ENCODE measurements around the gene MST1. TPM values are rescaled to one million over a fixed set of nuclear protein-coding genes. Genes with fewer than 3 reads are reported as not detected.

The MST1 gene
- total RNA-seq, 1 donor from 2014 or later, result 12.4 TPM

- TF ChIP-seq, protein P1, sequence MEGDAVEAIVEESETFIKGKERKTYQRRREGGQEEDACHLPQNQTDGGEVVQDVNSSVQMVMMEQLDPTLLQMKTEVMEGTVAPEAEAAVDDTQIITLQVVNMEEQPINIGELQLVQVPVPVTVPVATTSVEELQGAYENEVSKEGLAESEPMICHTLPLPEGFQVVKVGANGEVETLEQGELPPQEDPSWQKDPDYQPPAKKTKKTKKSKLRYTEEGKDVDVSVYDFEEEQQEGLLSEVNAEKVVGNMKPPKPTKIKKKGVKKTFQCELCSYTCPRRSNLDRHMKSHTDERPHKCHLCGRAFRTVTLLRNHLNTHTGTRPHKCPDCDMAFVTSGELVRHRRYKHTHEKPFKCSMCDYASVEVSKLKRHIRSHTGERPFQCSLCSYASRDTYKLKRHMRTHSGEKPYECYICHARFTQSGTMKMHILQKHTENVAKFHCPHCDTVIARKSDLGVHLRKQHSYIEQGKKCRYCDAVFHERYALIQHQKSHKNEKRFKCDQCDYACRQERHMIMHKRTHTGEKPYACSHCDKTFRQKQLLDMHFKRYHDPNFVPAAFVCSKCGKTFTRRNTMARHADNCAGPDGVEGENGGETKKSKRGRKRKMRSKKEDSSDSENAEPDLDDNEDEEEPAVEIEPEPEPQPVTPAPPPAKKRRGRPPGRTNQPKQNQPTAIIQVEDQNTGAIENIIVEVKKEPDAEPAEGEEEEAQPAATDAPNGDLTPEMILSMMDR (IDR thresholded peaks at IDR 0.05; ENCODE audit: insufficient read depth, low read length, poor library complexity, severe bottlenecking), result no peak
- no peaks in the 10 kb centered on the region for H3K36me3 ChIP-seq (ENCODE audit: control insufficient read depth, insufficient read depth, low read length)
- no peaks in the 10 kb centered on the region for H3K27me3 ChIP-seq (ENCODE audit: control insufficient read depth, insufficient read depth, low read length)
- no peak for DNase-seq (ENCODE audit: low read depth)
- H3K4me3 ChIP-seq (ENCODE audit: low read depth, low read length), result no peak overlapping the region
These were observed 46.5 kb downstream of the MST1 start for GRCh38 chr3:49642708-49643145.

DNA sequence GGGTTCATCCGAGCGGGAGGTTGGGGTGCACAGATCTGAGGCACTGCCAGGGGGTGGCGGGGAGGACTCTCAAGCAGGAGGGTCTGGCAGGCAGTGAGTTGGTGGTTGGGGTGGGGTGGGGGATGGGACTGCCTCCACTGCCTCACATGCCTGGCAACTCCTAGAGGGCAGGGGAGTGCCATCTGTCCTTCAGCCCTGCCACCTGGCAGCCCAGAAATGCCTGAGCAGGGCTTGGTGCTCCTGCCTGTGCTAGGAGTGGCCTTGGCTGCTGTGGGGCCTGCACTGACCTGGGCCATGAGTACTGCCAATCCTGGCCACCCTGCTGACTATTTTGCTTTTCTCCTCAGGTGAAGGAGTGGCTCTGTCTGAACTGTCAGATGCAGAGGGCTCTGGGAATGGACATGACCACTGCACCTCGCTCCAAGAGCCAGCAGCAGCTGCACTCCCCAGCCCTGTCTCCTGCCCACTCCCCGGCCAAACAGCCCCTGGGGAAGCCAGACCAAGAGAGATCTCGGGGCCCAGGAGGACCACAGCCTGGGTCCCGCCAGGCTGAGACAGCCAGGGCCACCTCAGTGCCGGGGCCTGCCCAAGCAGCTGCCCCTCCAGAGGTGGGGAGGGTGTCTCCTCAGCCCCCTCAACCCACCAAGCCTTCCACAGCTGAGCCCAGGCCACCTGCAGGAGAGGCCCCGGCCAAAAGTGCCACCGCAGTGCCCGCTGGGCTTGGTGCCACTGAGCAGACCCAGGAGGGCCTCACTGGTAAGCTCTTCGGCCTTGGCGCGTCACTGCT is 47.2 kb downstream of the MST1 start:
- TF ChIP-seq, protein P1 (IDR thresholded peaks at IDR 0.05; ENCODE audit: insufficient read depth, low read length, poor library complexity, severe bottlenecking), result no peak
- Histone ChIP-seq H3K36me3 (ENCODE audit: control insufficient read depth, insufficient read depth, low read length) (no peaks in the 10 kb centered on the region), H3K4me3 (ENCODE audit: low read depth, low read length) (no peak overlapping the region), H3K27me3 (ENCODE audit: control insufficient read depth, insufficient read depth, low read length) (no peaks in the 10 kb centered on the region)
- DNase-seq (ENCODE audit: low read depth), result no peak

- no peaks in the 10 kb centered on the region for H3K36me3 ChIP-seq (ENCODE audit: control insufficient read depth, insufficient read depth, low read length)
- no peak overlapping the region for H3K4me3 ChIP-seq (ENCODE audit: low read depth, low read length)
- TF ChIP-seq, protein P1 (IDR thresholded peaks at IDR 0.05; ENCODE audit: insufficient read depth, low read length, poor library complexity, severe bottlenecking), result no peak
- no peak for DNase-seq (ENCODE audit: low read depth)
- no peaks in the 10 kb centered on the region for H3K27me3 ChIP-seq (ENCODE audit: control insufficient read depth, insufficient read depth, low read length)
These were observed 48.0 kb downstream of the MST1 start for GRCh38 chr3:49641292-49641691.

DNA sequence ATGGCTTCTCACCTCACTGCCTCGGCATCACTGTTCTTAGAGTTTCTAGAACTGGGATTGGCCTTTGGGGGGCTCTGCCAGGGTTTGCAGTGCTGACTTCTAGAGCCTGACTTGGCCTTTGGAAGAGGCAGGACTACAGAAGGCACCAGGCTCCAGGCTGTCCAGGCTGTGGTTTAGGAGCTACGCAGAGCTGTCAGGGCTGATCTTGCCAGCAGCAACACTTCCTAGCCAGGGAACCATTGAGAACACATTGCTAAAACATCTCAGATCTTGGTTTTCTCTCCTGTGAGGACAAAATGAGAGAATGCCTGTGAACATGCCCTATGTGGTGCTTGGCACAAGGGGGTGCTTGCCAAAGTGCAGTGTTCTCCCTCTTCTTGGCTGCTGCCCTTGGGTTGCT is 49.7 kb downstream of the MST1 start:
- no peaks in the 10 kb centered on the region for H3K36me3 ChIP-seq (ENCODE audit: control insufficient read depth, insufficient read depth, low read length)
- H3K4me3 ChIP-seq (ENCODE audit: low read depth, low read length), result no peak overlapping the region
- TF ChIP-seq, protein P1 (IDR thresholded peaks at IDR 0.05; ENCODE audit: insufficient read depth, low read length, poor library complexity, severe bottlenecking), result no peak
- no peaks in the 10 kb centered on the region for H3K27me3 ChIP-seq (ENCODE audit: control insufficient read depth, insufficient read depth, low read length)
- DNase-seq (ENCODE audit: low read depth), result no peak

DNA sequence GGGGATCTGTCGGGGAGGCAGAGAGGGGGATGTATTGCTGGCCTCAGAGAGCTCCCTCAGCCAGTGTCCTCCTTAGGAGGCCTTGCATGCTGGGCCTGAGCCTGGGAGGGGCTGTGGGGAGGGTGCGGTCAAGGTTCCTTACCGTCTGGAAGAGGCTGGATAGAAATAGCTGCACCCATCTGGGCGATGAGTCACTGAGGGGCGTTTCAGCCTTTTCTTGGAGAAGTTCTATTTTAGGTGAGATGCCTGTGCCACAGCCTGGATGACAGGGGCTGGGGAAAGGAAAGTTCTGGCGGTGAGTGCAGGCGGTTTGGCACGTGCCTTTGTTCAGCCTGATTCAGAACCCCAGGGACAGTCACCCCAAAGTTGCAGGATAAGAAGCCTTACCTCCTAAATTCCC is 50.8 kb downstream of the MST1 start:
- no peaks in the 10 kb centered on the region for H3K36me3 ChIP-seq (ENCODE audit: control insufficient read depth, insufficient read depth, low read length)
- no peak for DNase-seq (ENCODE audit: low read depth)
- H3K27me3 ChIP-seq (ENCODE audit: control insufficient read depth, insufficient read depth, low read length), result no peaks in the 10 kb centered on the region
- no peak overlapping the region for H3K4me3 ChIP-seq (ENCODE audit: low read depth, low read length)
- TF ChIP-seq, protein P1 (IDR thresholded peaks at IDR 0.05; ENCODE audit: insufficient read depth, low read length, poor library complexity, severe bottlenecking), result no peak

All from kidney epithelial cell (primary cell).